ENCODE results near the gene ANXA11. TPM values are rescaled to one million over a fixed set of nuclear protein-coding genes. Genes with fewer than 3 reads are reported as not detected.
A peak's percentile ranks its signal among the peaks of the same experiment; 100 is the strongest.

Gene ANXA11
- total and polyA plus RNA-seq, 8 donors = 91.4 to 293 (median 161) TPM

DNA sequence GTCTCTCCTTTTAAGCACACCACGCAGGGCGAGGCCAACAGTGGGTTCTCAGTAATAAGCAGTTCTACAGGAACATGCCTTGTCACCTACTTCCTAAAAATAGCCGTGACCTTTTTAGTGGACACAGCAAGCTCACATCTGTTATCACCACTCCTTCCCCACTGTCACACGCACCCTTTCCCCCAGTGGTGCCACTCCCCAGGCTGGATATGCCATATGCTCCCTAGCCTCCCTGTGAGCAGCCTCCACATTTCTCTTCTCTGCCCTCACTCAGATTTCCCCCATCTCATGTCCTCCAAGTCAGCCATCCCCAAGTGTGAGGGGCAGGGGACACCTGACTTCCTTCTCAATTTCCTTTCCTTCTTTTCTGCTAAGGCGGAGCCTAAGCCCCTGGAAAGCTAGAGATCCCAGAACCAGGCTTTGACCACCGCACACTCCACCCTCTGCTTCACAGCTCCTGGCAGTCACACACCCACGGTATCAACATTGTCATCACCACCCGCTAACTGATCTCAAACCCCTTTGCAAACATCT, 3.7 kb downstream of the ANXA11 start:
- peak overlapping the region; percentile 65 to 100 (median 99) for H3K27ac ChIP-seq
- peaks cover 84 to 91% (median 88%) of the 10 kb centered on the region in 4 donors for H3K4me1 ChIP-seq
- H3K27me3 ChIP-seq = no peaks in the 10 kb centered on the region
- intact Hi-C loops (cut with DNase I; ENCODE audit: low total_unique reads) = no loop called here
- H3K9me3 ChIP-seq = no peaks in the 10 kb centered on the region
- WGBS, 5 donors = 37 to 49% (median 44%) methylated on average over 8 of the region's 8 CpGs
- TF ChIP-seq, protein P1, sequence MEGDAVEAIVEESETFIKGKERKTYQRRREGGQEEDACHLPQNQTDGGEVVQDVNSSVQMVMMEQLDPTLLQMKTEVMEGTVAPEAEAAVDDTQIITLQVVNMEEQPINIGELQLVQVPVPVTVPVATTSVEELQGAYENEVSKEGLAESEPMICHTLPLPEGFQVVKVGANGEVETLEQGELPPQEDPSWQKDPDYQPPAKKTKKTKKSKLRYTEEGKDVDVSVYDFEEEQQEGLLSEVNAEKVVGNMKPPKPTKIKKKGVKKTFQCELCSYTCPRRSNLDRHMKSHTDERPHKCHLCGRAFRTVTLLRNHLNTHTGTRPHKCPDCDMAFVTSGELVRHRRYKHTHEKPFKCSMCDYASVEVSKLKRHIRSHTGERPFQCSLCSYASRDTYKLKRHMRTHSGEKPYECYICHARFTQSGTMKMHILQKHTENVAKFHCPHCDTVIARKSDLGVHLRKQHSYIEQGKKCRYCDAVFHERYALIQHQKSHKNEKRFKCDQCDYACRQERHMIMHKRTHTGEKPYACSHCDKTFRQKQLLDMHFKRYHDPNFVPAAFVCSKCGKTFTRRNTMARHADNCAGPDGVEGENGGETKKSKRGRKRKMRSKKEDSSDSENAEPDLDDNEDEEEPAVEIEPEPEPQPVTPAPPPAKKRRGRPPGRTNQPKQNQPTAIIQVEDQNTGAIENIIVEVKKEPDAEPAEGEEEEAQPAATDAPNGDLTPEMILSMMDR (IDR thresholded peaks at IDR 0.05) = no peak
- peak in 2 of 3 donors; percentile 40 to 78 for TF ChIP-seq POLR2AphosphoS5 (IDR thresholded peaks at IDR 0.05)
- peak overlapping the region in 1 of 4 donors; percentile 81 for H3K4me3 ChIP-seq
- DNase-seq = peak; percentile 62 to 76
- H3K36me3 ChIP-seq = peaks cover 0 to 7% (median 0%) of the 10 kb centered on the region in 4 donors

DNA sequence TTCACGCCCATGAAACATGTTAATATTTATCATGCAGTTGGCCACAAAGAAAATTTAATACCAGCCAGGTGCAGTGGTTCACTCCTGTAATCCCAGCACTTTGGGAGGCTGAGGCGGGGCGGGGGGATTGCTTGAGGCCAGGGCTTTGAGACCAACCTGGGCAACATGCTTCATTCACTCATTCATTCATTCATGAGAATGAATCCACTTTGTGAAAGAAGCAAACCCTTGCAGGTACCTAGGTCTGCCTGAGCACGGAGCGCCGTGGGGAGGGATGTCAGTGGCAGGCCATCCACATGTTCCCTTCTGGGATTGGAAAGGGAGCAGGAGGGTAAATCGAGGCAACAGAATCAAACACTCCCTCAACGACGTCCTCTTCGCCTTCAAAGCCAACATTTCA, 4.7 kb downstream of the ANXA11 start:
- DNase-seq = no peak
- H3K9me3 ChIP-seq = no peaks in the 10 kb centered on the region
- peak overlapping the region in 1 of 4 donors; percentile 0 for H3K4me3 ChIP-seq
- peak overlapping the region; percentile 65 to 100 (median 99) for H3K27ac ChIP-seq
- peaks cover 85 to 91% (median 88%) of the 10 kb centered on the region in 4 donors for H3K4me1 ChIP-seq
- peaks cover 0 to 7% (median 0%) of the 10 kb centered on the region in 4 donors for H3K36me3 ChIP-seq
- 79 to 88% (median 83%) methylated on average over 10 of the region's 10 CpGs for WGBS, 5 donors
- no peaks in the 10 kb centered on the region for H3K27me3 ChIP-seq
- intact Hi-C loops (cut with DNase I; ENCODE audit: low total_unique reads) = no loop called here
- TF ChIP-seq, protein P1 (IDR thresholded peaks at IDR 0.05) = no peak
- no peak for TF ChIP-seq POLR2AphosphoS5 (IDR thresholded peaks at IDR 0.05)
- no peak for TF ChIP-seq EP300 (IDR thresholded peaks at IDR 0.05)
- TF ChIP-seq POLR2A (IDR thresholded peaks at IDR 0.05) = no peak

DNA sequence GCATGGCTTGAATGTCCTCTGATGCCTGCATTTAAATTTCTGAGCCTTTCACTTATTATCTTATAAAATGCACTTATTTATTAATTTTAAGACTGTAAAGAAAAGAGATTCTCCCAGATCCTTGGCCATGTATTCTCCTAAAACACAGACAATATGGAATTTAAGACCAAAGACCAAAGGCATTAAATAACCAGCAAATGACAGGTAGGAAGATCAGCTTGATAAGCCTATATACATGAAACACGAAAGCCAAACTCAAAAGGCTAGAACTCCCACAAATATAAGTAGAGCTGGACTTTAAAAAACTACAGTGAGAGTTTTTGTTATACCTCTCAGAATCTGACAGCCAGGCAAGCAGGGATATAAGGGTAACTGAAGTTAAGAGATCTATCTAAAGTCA, 5.1 kb downstream of the ANXA11 start:
- 37 to 65% (median 38%) methylated on average over 1 of the region's 1 CpG for WGBS, 5 donors
- DNase-seq = no peak
- TF ChIP-seq EP300 (IDR thresholded peaks at IDR 0.05) (no peak), POLR2AphosphoS5 (IDR thresholded peaks at IDR 0.05) (no peak), POLR2A (IDR thresholded peaks at IDR 0.05) (no peak)
- TF ChIP-seq, protein P1 (IDR thresholded peaks at IDR 0.05) = no peak
- Histone ChIP-seq H3K27ac (peak overlapping the region; percentile 53 to 100 (median 99)), H3K27me3 (no peaks in the 10 kb centered on the region), H3K4me3 (peak overlapping the region in 1 of 4 donors; percentile 0), H3K36me3 (peaks cover 0 to 9% (median under 1%) of the 10 kb centered on the region in 4 donors), H3K4me1 (peaks cover 88 to 94% (median 93%) of the 10 kb centered on the region in 4 donors), H3K9me3 (no peaks in the 10 kb centered on the region)
- intact Hi-C loops (cut with DNase I; ENCODE audit: low total_unique reads) = no loop called here

DNA sequence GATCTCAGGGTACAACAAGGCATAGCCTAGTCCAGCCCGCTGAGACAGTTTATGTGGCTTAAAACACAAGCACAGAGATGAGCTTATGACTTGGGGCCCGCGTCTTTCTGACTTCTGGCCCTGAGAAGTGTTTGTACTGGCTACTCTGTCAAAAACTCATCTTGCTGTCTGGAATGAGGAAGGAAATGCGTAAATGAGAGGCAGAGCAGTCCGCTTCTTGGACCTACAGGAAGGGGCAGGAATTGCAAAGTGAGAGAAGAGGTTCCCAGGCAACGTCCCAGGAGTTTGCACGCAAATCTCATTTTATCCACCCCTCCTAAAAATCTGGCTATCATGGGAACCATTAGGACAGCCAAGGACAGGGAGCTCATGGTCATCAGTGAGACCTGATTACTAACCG, 5.5 kb downstream of the ANXA11 start:
- TF ChIP-seq, protein P1 (IDR thresholded peaks at IDR 0.05) = peak in 4 of 7 experiments; percentile 8 to 35 (median 26)
- peak; percentile 55 to 73 (median 71) for TF ChIP-seq POLR2AphosphoS5 (IDR thresholded peaks at IDR 0.05)
- TF ChIP-seq EP300 (IDR thresholded peaks at IDR 0.05) = no peak
- DNase-seq = peak; percentile 41 to 83
- H3K36me3 ChIP-seq = peaks cover 0 to 13% (median 4%) of the 10 kb centered on the region in 4 donors
- no peaks in the 10 kb centered on the region for H3K27me3 ChIP-seq
- WGBS, 5 donors = 17 to 30% (median 18%) methylated on average over 8 of the region's 8 CpGs
- no peaks in the 10 kb centered on the region for H3K9me3 ChIP-seq
- intact Hi-C loops (cut with DNase I; ENCODE audit: low total_unique reads) = no loop called here
- peaks cover 92 to 98% (median 97%) of the 10 kb centered on the region in 4 donors for H3K4me1 ChIP-seq
- H3K4me3 ChIP-seq = peak overlapping the region in 1 of 4 donors; percentile 0
- peak overlapping the region; percentile 53 to 100 (median 99) for H3K27ac ChIP-seq

Measured in stomach (tissue), 9 donors.